ENCODE results near the gene NCOA7.

- TF ChIP-seq CTCF (conservative IDR thresholded peaks at IDR 0.05) (no peak), EZH2 (IDR thresholded peaks at IDR 0.05; ENCODE audit: low read depth) (no peak)
Measured at GRCh38 chr6:125930765-125931418, 140.1 kb downstream of the NCOA7 start.

Measured in PC-9 (cell line).